H1 (cell line): ENCODE results near the gene SNAPC2. TPM values are rescaled to one million over a fixed set of nuclear protein-coding genes. Genes with fewer than 3 reads are reported as not detected.

Experiments used
- CTCF ChIA-PET: fragments of 300-600 bp; sonication (Branson Sonifier 250); formaldehyde crosslinking; loops from one replicate; lab custom pipeline; 2021; ENCODE audit not compliant: partially characterized antibody; lab: Charles Lee
- POLR2A ChIA-PET: fragments of 300-600 bp; sonication (Branson Sonifier 250); formaldehyde crosslinking; loops from one replicate; lab custom pipeline; 2021; ENCODE audit warnings: inconsistent platforms; ENCODE audit not compliant: partially characterized antibody; lab: Charles Lee
- DNase-seq, 2 experiments: peaks; one replicate each; pipeline versions ENCODE4 v3.0.0 to v3.0.0-alpha.2; 2010 to 2022; ENCODE audit warnings: low spot score in 2 of 2, low read depth in 1 of 2, mixed read lengths in 1 of 2
- FAIRE-seq: peaks from 2 replicates; lab custom pipeline; 2011; peaks lifted over from hg19 to GRCh38; lab: Jason Lieb, UNC
- H2AFZ ChIP-seq: 2 replicates; pipeline ENCODE4 v1.8.1; 2012; ENCODE audit warnings: low read length, inconsistent platforms
- H2AK5ac ChIP-seq: 2 replicates; pipeline ENCODE4 v1.6.1; 2013; ENCODE audit warnings: low read depth, low read length
- H2BK120ac ChIP-seq: replicated peaks from 2 replicates; pipeline ENCODE3; 2013; ENCODE audit warnings: low read depth, low read length, inconsistent platforms
- H2BK12ac ChIP-seq: 2 replicates; pipeline ENCODE4 v1.6.1; 2013; ENCODE audit warnings: low read depth, low read length
- H2BK15ac ChIP-seq: 2 replicates; pipeline ENCODE4 v1.6.1; 2013; ENCODE audit warnings: low read length
- H2BK20ac ChIP-seq: 2 replicates; pipeline ENCODE4 v1.6.1; 2013; ENCODE audit warnings: low read length
- H2BK5ac ChIP-seq: 2 replicates; pipeline ENCODE4 v1.6.1; 2013; ENCODE audit warnings: low read depth, low read length
- H3K14ac ChIP-seq: 2 replicates; pipeline ENCODE4 v1.6.1; 2013; ENCODE audit warnings: inconsistent platforms; ENCODE audit not compliant: insufficient read length
- H3K18ac ChIP-seq: 2 replicates; pipeline ENCODE4 v1.6.1; 2013; ENCODE audit warnings: low read length; ENCODE audit errors: extremely low read depth
- H3K23ac ChIP-seq: 2 replicates; pipeline ENCODE4 v1.6.1; 2013; ENCODE audit warnings: inconsistent platforms; ENCODE audit not compliant: insufficient read length
- H3K23me2 ChIP-seq: 2 replicates; pipeline ENCODE4 v1.6.1; 2013; ENCODE audit warnings: low read depth, low read length
- H3K27ac ChIP-seq: 2 replicates; pipeline ENCODE4 v1.6.1; 2011; ENCODE audit warnings: low read depth, low read length, inconsistent platforms
- H3K27me3 ChIP-seq, 4 experiments: replicated peaks in 1 of 4; 1 replicate in 1 of 4; 2 replicates in 3 of 4; pipeline versions ENCODE4 v1.6.1 to v1.8.1; 2011 to 2013; ENCODE audit warnings: low read length in 3 of 4, mild to moderate bottlenecking in 3 of 4, inconsistent platforms in 2 of 4, mixed read lengths in 2 of 4, moderate library complexity in 1 of 4; ENCODE audit not compliant: control insufficient read depth in 3 of 4, insufficient read depth in 3 of 4; ENCODE audit errors: extremely low read depth in 1 of 4
- H3K36me3 ChIP-seq, 4 experiments: 2 replicates each; pipeline versions ENCODE4 v1.6.1 to v1.8.1; 2011 to 2013; ENCODE audit warnings: mild to moderate bottlenecking in 4 of 4, low read length in 3 of 4, moderate library complexity in 2 of 4, control low read depth in 1 of 4, inconsistent platforms in 1 of 4; ENCODE audit not compliant: insufficient read depth in 4 of 4, control insufficient read depth in 2 of 4
- H3K4ac ChIP-seq: replicated peaks from 2 replicates; pipeline ENCODE3; 2013; ENCODE audit warnings: low read length, low read depth, mixed read lengths, inconsistent platforms; ENCODE audit not compliant: insufficient read length
- H3K4me1 ChIP-seq, 4 experiments: replicated peaks in 1 of 4; 1 replicate in 1 of 4; 2 replicates in 3 of 4; pipeline versions ENCODE4 v1.6.1 to v1.8.1; 2011 to 2013; ENCODE audit warnings: low read length in 3 of 4, inconsistent platforms in 2 of 4, mixed read lengths in 1 of 4; ENCODE audit not compliant: insufficient read depth in 4 of 4, control insufficient read depth in 3 of 4
- H3K4me2 ChIP-seq, 2 experiments: 2 replicates each; pipeline versions ENCODE4 v1.6.1 to v1.8.1; 2011 to 2013; ENCODE audit warnings: low read depth in 2 of 2, low read length in 2 of 2, control low read depth in 1 of 2, inconsistent platforms in 1 of 2, mild to moderate bottlenecking in 1 of 2; ENCODE audit not compliant: insufficient read depth in 1 of 2
- H3K4me3 ChIP-seq, 4 experiments: fragments of 200-600, 300-600 bp in 1 of 4; sonication (generic), shearing (Covaris generic), sonication (Bioruptor Twin) in 1 of 4; 2 replicates each; pipeline versions ENCODE4 v1.5.1 to v1.8.1; 2011 to 2016; ENCODE audit warnings: low read length in 4 of 4, low read depth in 3 of 4, control low read depth in 2 of 4, inconsistent platforms in 2 of 4, mild to moderate bottlenecking in 2 of 4, mixed read lengths in 1 of 4, moderate library complexity in 1 of 4; ENCODE audit not compliant: insufficient read depth in 2 of 4; ENCODE audit errors: extremely low read depth in 1 of 4
- H3K56ac ChIP-seq: replicated peaks from 2 replicates; pipeline ENCODE3; 2013; ENCODE audit warnings: low read depth, mild to moderate bottlenecking, mixed read lengths, low read length, inconsistent platforms; ENCODE audit not compliant: insufficient read length
- H3K79me1 ChIP-seq: 2 replicates; pipeline ENCODE4 v1.6.1; 2013; ENCODE audit warnings: low read depth, low read length, control low read depth
- H3K79me2 ChIP-seq, 2 experiments: 2 replicates each; pipeline versions ENCODE4 v1.6.1 to v1.8.1; 2012 to 2013; ENCODE audit warnings: low read length in 2 of 2, mild to moderate bottlenecking in 2 of 2, inconsistent platforms in 1 of 2; ENCODE audit not compliant: insufficient read depth in 2 of 2, control insufficient read depth in 1 of 2
- H3K9ac ChIP-seq, 4 experiments: replicated peaks in 1 of 4; 1 replicate in 1 of 4; 2 replicates in 3 of 4; pipeline versions ENCODE4 v1.6.1 to v1.8.1; 2011 to 2013; ENCODE audit warnings: low read depth in 3 of 4, low read length in 3 of 4, control low read depth in 2 of 4, mild to moderate bottlenecking in 2 of 4, moderate library complexity in 2 of 4, inconsistent platforms in 1 of 4; ENCODE audit errors: extremely low read depth in 1 of 4
- H3K9me3 ChIP-seq, 2 experiments: 2 replicates each; pipeline versions ENCODE4 v1.6.1 to v1.8.1; 2012 to 2013; ENCODE audit warnings: mild to moderate bottlenecking in 2 of 2, moderate library complexity in 2 of 2, control low read depth in 1 of 2, inconsistent platforms in 1 of 2, low read depth in 1 of 2, low read length in 1 of 2, mixed read lengths in 1 of 2; ENCODE audit not compliant: insufficient read depth in 2 of 2
- H4K20me1 ChIP-seq, 2 experiments: replicated peaks in 1 of 2; 2 replicates each; pipeline versions ENCODE3 to v1.8.1; 2011 to 2013; ENCODE audit warnings: inconsistent platforms in 2 of 2, low read length in 2 of 2, mild to moderate bottlenecking in 1 of 2; ENCODE audit not compliant: insufficient read depth in 2 of 2, control insufficient read depth in 1 of 2
- H4K5ac ChIP-seq: 2 replicates; pipeline ENCODE4 v1.6.1; 2013; ENCODE audit warnings: low read length, low read depth, mixed read lengths, inconsistent platforms; ENCODE audit not compliant: insufficient read length
- H4K8ac ChIP-seq: 2 replicates; pipeline ENCODE4 v1.8.0; 2013; ENCODE audit warnings: mild to moderate bottlenecking, moderate library complexity, low read length, inconsistent platforms; ENCODE audit not compliant: insufficient read depth; ENCODE audit errors: extremely low read depth
- H4K91ac ChIP-seq: replicated peaks from 2 replicates; pipeline ENCODE3; 2013; ENCODE audit warnings: low read length, mixed read lengths, inconsistent platforms; ENCODE audit not compliant: insufficient read length
- EP300 ChIP-seq, 2 experiments: IDR thresholded peaks; 1 replicate in 1 of 2; 2 replicates in 1 of 2; pipeline ENCODE4 v1.6.1; 2011 to 2012; ENCODE audit warnings: low read depth in 2 of 2, low read length in 2 of 2, mild to moderate bottlenecking in 2 of 2, borderline replicate concordance in 1 of 2, inconsistent platforms in 1 of 2, moderate library complexity in 1 of 2
- GABPA ChIP-seq: IDR thresholded peaks from 2 replicates; pipeline ENCODE4 v1.6.1; 2011; ENCODE audit warnings: mild to moderate bottlenecking, low read length, moderate library complexity, borderline replicate concordance; ENCODE audit not compliant: insufficient read depth
- KDM4A ChIP-seq: IDR thresholded peaks from one replicate; pipeline ENCODE4 v1.7.1; 2012; ENCODE audit warnings: low read depth, mild to moderate bottlenecking, moderate library complexity, low read length, inconsistent platforms; ENCODE audit not compliant: severe bottlenecking
- NRF1 ChIP-seq: IDR thresholded peaks from 2 replicates; pipeline ENCODE4 v1.6.1; 2011; ENCODE audit warnings: mild to moderate bottlenecking, low read depth, low read length, improper control_type of control experiment
- RAD21 ChIP-seq, 2 experiments: IDR thresholded peaks in 1 of 2; conservative IDR thresholded peaks in 1 of 2; 2 replicates each; pipeline ENCODE4 v1.6.1; 2011; ENCODE audit warnings: low read depth in 2 of 2, low read length in 2 of 2, improper control_type of control experiment in 1 of 2, inconsistent platforms in 1 of 2, mild to moderate bottlenecking in 1 of 2, moderate library complexity in 1 of 2
- SIN3A ChIP-seq, 2 experiments: IDR thresholded peaks in 1 of 2; conservative IDR thresholded peaks in 1 of 2; 2 replicates each; pipeline ENCODE4 v1.6.1; 2011 to 2012; ENCODE audit warnings: low read length in 2 of 2, improper control_type of control experiment in 1 of 2, low read depth in 1 of 2, mild to moderate bottlenecking in 1 of 2
- SIX5 ChIP-seq: IDR thresholded peaks from 2 replicates; pipeline ENCODE4 v1.6.1; 2011; ENCODE audit warnings: mild to moderate bottlenecking, low read depth, low read length
- USF2 ChIP-seq: IDR thresholded peaks from 2 replicates; pipeline ENCODE4 v1.6.1; 2011; ENCODE audit warnings: low read length, improper control_type of control experiment
- WGBS, 2 experiments: shearing (Covaris generic) in 1 of 2; methylation state at CpG; one replicate each; pipeline versions ENCODE4 v1.1.6 to v1.1.7; 2013 to 2015; ENCODE audit warnings: low lambda C conversion rate in 2 of 2, mixed read lengths in 2 of 2, inconsistent platforms in 1 of 2, low coverage in 1 of 2, missing lambda C conversion rate in 1 of 2; ENCODE audit not compliant: insufficient replicate concordance in 2 of 2, insufficient coverage in 1 of 2, insufficient read length in 1 of 2; ENCODE audit errors: extremely low coverage in 1 of 2, missing lambda C conversion rate in 1 of 2; 5-methylcytosine and 5-hydroxymethylcytosine counted together
- polyA plus RNA-seq, 7 experiments: library from polyadenylated mRNA; depleted of rRNA in 3 of 7; stranded (reverse) in 5 of 7; unstranded in 2 of 7; fragments of >200 nt in 5 of 7; fragments of 200-250 nt in 2 of 7; gene quantifications; 1 replicate in 5 of 7; 2 replicates in 1 of 7; 4 replicates in 1 of 7; pipeline versions ENCODE4 v1.2.1 to v1.2.3, GENCODE V29; 2011 to 2013; ENCODE audit warnings: missing spikeins in 2 of 7, mixed read lengths in 2 of 7
- total RNA-seq: library from RNA; stranded (reverse); fragmentation: NEBNext Ultra II Directional; extraction: Animal tissue kit (Norgen Biotek cat#: 25700); gene quantifications from 2 replicates; pipeline ENCODE4 v1.2.1, GENCODE V29; 2021

SNAPC2 gene
- total and polyA plus RNA-seq, 2 of the 8 experiments (the other 6 are each of a cell fraction or from before 2014, with no cell fraction given): 18.2 to 20.3 TPM

GRCh38 chr19:7925171-7925851 lies 5.2 kb downstream of the SNAPC2 start:
- peaks cover 13 to 24% of the 10 kb centered on the region in 2 experiments for H4K20me1 ChIP-seq
- peaks cover 0 to 3% (median under 1%) of the 10 kb centered on the region in 4 experiments; a peak in 4 of 8 replicates for H3K36me3 ChIP-seq
- H2AK5ac ChIP-seq: no peak overlapping the region
- no peak overlapping the region for H4K5ac ChIP-seq
- H3K23me2 ChIP-seq: peaks cover 9% of the 10 kb centered on the region
- H4K8ac ChIP-seq: peak overlapping the region; percentile 83; the same call in 1 of the 2 replicates
- H2BK12ac ChIP-seq: no peak overlapping the region
- H3K4me2 ChIP-seq: peak overlapping the region; percentile 4 to 78
- H3K79me2 ChIP-seq: no peaks in the 10 kb centered on the region
- no peak overlapping the region for H3K18ac ChIP-seq
- H3K14ac ChIP-seq: no peak overlapping the region
- no peak overlapping the region for H2BK20ac ChIP-seq
- peak overlapping the region in 2 of 4 experiments; percentile 21 to 52; a peak in 2 of 7 replicates for H3K9ac ChIP-seq
- H3K56ac ChIP-seq: no peak overlapping the region
- peak overlapping the region; percentile 35 to 66 (median 39); a peak in 6 of 8 replicates for H3K4me3 ChIP-seq
- H3K9me3 ChIP-seq: no peaks in the 10 kb centered on the region
- ChIA-PET POLR2A (interaction anchor here (6.0 kb wide), 1 partner anchor 16 kb away, joined by 52 read pairs; the partner anchor contains the start of gene TIMM44), CTCF (interaction anchor here (0.7 kb wide), 1 partner anchor 88 kb away, joined by 3 read pairs; no protein-coding TSS in a partner anchor)
- H2BK15ac ChIP-seq: no peak overlapping the region
- no peaks in the 10 kb centered on the region for H3K27me3 ChIP-seq
- H3K4ac ChIP-seq: no peak overlapping the region
- H3K79me1 ChIP-seq: no peaks in the 10 kb centered on the region
- no peak overlapping the region for H2BK5ac ChIP-seq
- FAIRE-seq (no peak), DNase-seq (peak; percentile 79 to 99)
- H4K91ac ChIP-seq: peak overlapping the region; percentile 74
- H2AFZ ChIP-seq: no peak overlapping the region
- 3% methylated on average over 54 of the region's 98 CpGs; no CpG with 5 or more reads in 1 of the 2 experiments for WGBS, 2 experiments
- no peak overlapping the region for H3K27ac ChIP-seq
- peaks cover 0 to 13% (median 6%) of the 10 kb centered on the region in 4 experiments; a peak in 5 of 7 replicates for H3K4me1 ChIP-seq
- H3K23ac ChIP-seq: no peak overlapping the region
- no peak overlapping the region for H2BK120ac ChIP-seq
- TF ChIP-seq NRF1 (peak; percentile 39; the same call in 1 of the 2 replicates), SIX5 (no peak), EP300 (IDR thresholded peaks at IDR 0.05; ENCODE audit: borderline replicate concordance in 1 of 2, low read depth in 2 of 2, low read length in 2 of 2) (no peak), GABPA (no peak), KDM4A (peak; percentile 79), SIN3A (conservative IDR thresholded peaks at IDR 0.05 in 1 of 2, IDR thresholded peaks at IDR 0.05 in 1 of 2; ENCODE audit: low read depth in 1 of 2, low read length in 2 of 2) (0 out of 4 replicates have a peak, but pooled peaks of 1 of the 2 experiments have one; percentile 43), RAD21 (IDR thresholded peaks at IDR 0.05 in 1 of 2, conservative IDR thresholded peaks at IDR 0.05 in 1 of 2; ENCODE audit: low read depth in 2 of 2, low read length in 2 of 2) (peak; percentile 60 to 75), USF2 (no peak)
